ENCODE measurements around the gene CELF2. TPM values are rescaled to one million over a fixed set of nuclear protein-coding genes. Genes with fewer than 3 reads are reported as not detected.

The CELF2 gene
- total and polyA plus RNA-seq, 2 donors from 2014 or later: 1.7 to 39.2 TPM

- H3K27ac ChIP-seq (ENCODE audit: low read depth in 2 of 2, low read length in 2 of 2): no peak overlapping the region
- no peak overlapping the region for H3K9ac ChIP-seq (ENCODE audit: low read length in 3 of 3)
- no peaks in the 10 kb centered on the region for H3K36me3 ChIP-seq (ENCODE audit: control insufficient read depth in 2 of 3, insufficient read depth in 3 of 3, low read length in 3 of 3)
- H3K27me3 ChIP-seq (ENCODE audit: control insufficient read depth, insufficient read depth, low read length): no peaks in the 10 kb centered on the region
- FAIRE-seq (no peak), DNase-seq (no peak)
- H3K9me3 ChIP-seq (ENCODE audit: control insufficient read depth in 2 of 3, insufficient read depth in 1 of 3, low read length in 3 of 3): no peaks in the 10 kb centered on the region
- H3K4me1 ChIP-seq (ENCODE audit: control insufficient read depth in 2 of 3, insufficient read depth in 2 of 3, low read depth in 1 of 3, low read length in 3 of 3): no peaks in the 10 kb centered on the region
- intact Hi-C loops (cut with DNase I): no loop called here
- no peak overlapping the region for H3K4me3 ChIP-seq (ENCODE audit: low read length in 3 of 3)
- no peak for TF ChIP-seq CTCF (IDR thresholded peaks at IDR 0.05; ENCODE audit: borderline replicate concordance, extremely low read depth, insufficient read depth)
Observed at GRCh38 chr10:11107948-11108347, 90.3 kb downstream of the CELF2 start.

DNA sequence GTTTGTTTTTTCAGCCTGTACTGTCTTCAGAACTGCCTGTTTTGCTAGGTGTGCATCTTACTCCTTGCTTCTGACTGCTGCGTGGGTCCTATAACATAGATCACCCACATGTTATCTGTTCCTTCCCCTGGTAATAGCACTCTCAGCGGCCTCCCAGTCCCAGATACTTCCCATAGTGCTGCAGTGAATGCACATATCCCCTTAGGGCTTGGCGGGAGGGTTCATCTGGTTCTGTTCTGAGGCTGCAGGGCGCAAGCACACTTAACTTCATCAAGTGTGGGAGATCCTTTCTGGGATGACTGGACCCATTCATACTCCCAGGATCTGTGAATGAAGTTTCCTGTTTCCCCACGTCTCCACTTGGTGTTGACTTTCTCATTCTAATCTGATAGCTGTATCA lies 90.7 kb downstream of the CELF2 start:
- H3K4me3 ChIP-seq (ENCODE audit: low read length in 3 of 3): no peak overlapping the region
- H3K9ac ChIP-seq (ENCODE audit: low read length in 3 of 3): no peak overlapping the region
- no peaks in the 10 kb centered on the region for H3K4me1 ChIP-seq (ENCODE audit: control insufficient read depth in 2 of 3, insufficient read depth in 2 of 3, low read depth in 1 of 3, low read length in 3 of 3)
- H3K27ac ChIP-seq (ENCODE audit: low read depth in 2 of 2, low read length in 2 of 2): no peak overlapping the region
- no peaks in the 10 kb centered on the region for H3K36me3 ChIP-seq (ENCODE audit: control insufficient read depth in 2 of 3, insufficient read depth in 3 of 3, low read length in 3 of 3)
- FAIRE-seq: no peak
- no peaks in the 10 kb centered on the region for H3K27me3 ChIP-seq (ENCODE audit: control insufficient read depth, insufficient read depth, low read length)
- intact Hi-C loops (cut with DNase I): no loop called here
- TF ChIP-seq CTCF (IDR thresholded peaks at IDR 0.05; ENCODE audit: borderline replicate concordance, extremely low read depth, insufficient read depth): no peak
- DNase-seq: no peak
- no peaks in the 10 kb centered on the region for H3K9me3 ChIP-seq (ENCODE audit: control insufficient read depth in 2 of 3, insufficient read depth in 1 of 3, low read length in 3 of 3)

DNA sequence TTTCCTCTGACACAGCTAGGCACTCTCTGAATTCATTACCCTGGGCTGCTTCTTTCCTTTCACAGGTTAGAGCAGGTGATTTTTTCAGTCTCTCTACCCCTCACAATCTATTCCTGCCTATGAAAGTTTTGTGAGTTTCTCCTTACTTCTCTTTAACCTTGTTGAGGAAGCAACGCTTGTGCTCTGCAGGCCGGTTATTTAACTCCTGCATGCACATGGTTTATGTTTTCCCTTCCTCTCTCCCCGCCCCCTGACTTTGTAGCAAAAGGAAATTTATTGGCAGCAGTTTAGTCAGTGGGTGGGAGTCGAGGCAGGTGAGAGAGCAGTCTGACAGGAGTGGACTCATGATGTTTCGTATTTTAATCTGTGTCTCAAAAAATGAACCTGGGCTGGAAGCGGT lies 91.9 kb downstream of the CELF2 start:
- intact Hi-C loops (cut with DNase I): no loop called here
- H3K9ac ChIP-seq (ENCODE audit: low read length in 3 of 3): no peak overlapping the region

More for the DNA sequence above, 91.9 kb downstream of the CELF2 start:
- H3K4me3 ChIP-seq (ENCODE audit: low read length in 3 of 3): no peak overlapping the region
- no peaks in the 10 kb centered on the region for H3K36me3 ChIP-seq (ENCODE audit: control insufficient read depth in 2 of 3, insufficient read depth in 3 of 3, low read length in 3 of 3)
- H3K27me3 ChIP-seq (ENCODE audit: control insufficient read depth, insufficient read depth, low read length): no peaks in the 10 kb centered on the region
- DNase-seq (no peak), FAIRE-seq (no peak)
- TF ChIP-seq CTCF (IDR thresholded peaks at IDR 0.05; ENCODE audit: borderline replicate concordance, extremely low read depth, insufficient read depth): no peak
- H3K27ac ChIP-seq (ENCODE audit: low read depth in 2 of 2, low read length in 2 of 2): no peak overlapping the region
- no peaks in the 10 kb centered on the region for H3K9me3 ChIP-seq (ENCODE audit: control insufficient read depth in 2 of 3, insufficient read depth in 1 of 3, low read length in 3 of 3)
- H3K4me1 ChIP-seq (ENCODE audit: control insufficient read depth in 2 of 3, insufficient read depth in 2 of 3, low read depth in 1 of 3, low read length in 3 of 3): no peaks in the 10 kb centered on the region

Data from kidney (tissue), 14 donors.